ENCODE data around the gene FAS. TPM values are rescaled to one million over a fixed set of nuclear protein-coding genes. Genes with fewer than 3 reads are reported as not detected.

FAS gene
- polyA plus RNA-seq, 1 donor (not counting 4 experiments of a cell fraction or from before 2014, with no cell fraction given) = 44.8 TPM

- H4K20me1 ChIP-seq (ENCODE audit: control insufficient read depth, extremely low read depth, insufficient read depth, low read length) = no peaks in the 10 kb centered on the region
- H3K4me3 ChIP-seq (ENCODE audit: control insufficient read depth in 2 of 3, extremely low read depth in 1 of 3, insufficient read depth in 2 of 3, low read depth in 1 of 3, low read length in 3 of 3) = no peak overlapping the region
- H3K36me3 ChIP-seq (ENCODE audit: control insufficient read depth in 2 of 2, extremely low read depth in 1 of 2, insufficient read depth in 2 of 2, low read length in 2 of 2) = peaks cover 0 to 10% of the 10 kb centered on the region in 2 experiments
- no peak overlapping the region for H2AFZ ChIP-seq (ENCODE audit: control insufficient read depth, low read length)
- dilution Hi-C loops (cut with MboI; ENCODE audit: extremely low pct_ligation_motif_present, low sequenced_read_pairs) = no loop called here
- H3K79me2 ChIP-seq (ENCODE audit: control insufficient read depth, insufficient read depth, low read length) = peaks cover 23% of the 10 kb centered on the region
- H3K27me3 ChIP-seq (ENCODE audit: control insufficient read depth, extremely low read depth, insufficient read depth, low read length) = no peaks in the 10 kb centered on the region
- FAIRE-seq (peak; percentile 90), DNase-seq (ENCODE audit: low read depth, low spot score) (no peak)
- H3K27ac ChIP-seq (ENCODE audit: control insufficient read depth, insufficient read depth, low read length) = peak overlapping the region; percentile 10
- no peaks in the 10 kb centered on the region for H3K9me3 ChIP-seq (ENCODE audit: control insufficient read depth, low read depth, low read length)
- TF ChIP-seq EZH2 (IDR thresholded peaks at IDR 0.05; ENCODE audit: low read length) = no peak
- TF ChIP-seq CTCF (optimal IDR thresholded peaks at IDR 0.05 in 1 of 3, IDR thresholded peaks at IDR 0.05 in 1 of 3, conservative IDR thresholded peaks at IDR 0.05 in 1 of 3; ENCODE audit: extremely low read depth in 1 of 3, insufficient read depth in 2 of 3, low read length in 3 of 3) = no peak
- peaks cover 23% of the 10 kb centered on the region for H3K4me1 ChIP-seq (ENCODE audit: control insufficient read depth, extremely low read depth, insufficient read depth, low read length)
- no peak overlapping the region for H3K4me2 ChIP-seq (ENCODE audit: control insufficient read depth, extremely low read depth, insufficient read depth, low read depth, low read length)
- no peak overlapping the region for H3K9ac ChIP-seq (ENCODE audit: control insufficient read depth, extremely low read depth, insufficient read depth, low read length)
- H3K9me1 ChIP-seq (ENCODE audit: control insufficient read depth, extremely low read depth, insufficient read depth, low read length) = no peaks in the 10 kb centered on the region
These were observed 10.6 kb downstream of the FAS start for GRCh38 chr10:89001024-89001728.

- Histone ChIP-seq H3K79me2 (ENCODE audit: control insufficient read depth, insufficient read depth, low read length) (peaks cover 19% of the 10 kb centered on the region), H3K9ac (ENCODE audit: control insufficient read depth, extremely low read depth, insufficient read depth, low read length) (no peak overlapping the region), H3K36me3 (ENCODE audit: control insufficient read depth in 2 of 2, extremely low read depth in 1 of 2, insufficient read depth in 2 of 2, low read length in 2 of 2) (peaks cover 0 to 10% of the 10 kb centered on the region in 2 experiments), H3K4me2 (ENCODE audit: control insufficient read depth, extremely low read depth, insufficient read depth, low read depth, low read length) (no peak overlapping the region), H3K27me3 (ENCODE audit: control insufficient read depth, extremely low read depth, insufficient read depth, low read length) (no peaks in the 10 kb centered on the region), H3K4me3 (ENCODE audit: control insufficient read depth in 2 of 3, extremely low read depth in 1 of 3, insufficient read depth in 2 of 3, low read depth in 1 of 3, low read length in 3 of 3) (no peak overlapping the region), H3K9me1 (ENCODE audit: control insufficient read depth, extremely low read depth, insufficient read depth, low read length) (no peaks in the 10 kb centered on the region), H3K4me1 (ENCODE audit: control insufficient read depth, extremely low read depth, insufficient read depth, low read length) (peaks cover 23% of the 10 kb centered on the region), H4K20me1 (ENCODE audit: control insufficient read depth, extremely low read depth, insufficient read depth, low read length) (no peaks in the 10 kb centered on the region), H3K27ac (ENCODE audit: control insufficient read depth, insufficient read depth, low read length) (no peak overlapping the region), H3K9me3 (ENCODE audit: control insufficient read depth, low read depth, low read length) (no peaks in the 10 kb centered on the region), H2AFZ (ENCODE audit: control insufficient read depth, low read length) (no peak overlapping the region)
- FAIRE-seq (no peak), DNase-seq (ENCODE audit: low read depth, low spot score) (no peak)
- TF ChIP-seq EZH2 (IDR thresholded peaks at IDR 0.05; ENCODE audit: low read length) (no peak), CTCF (optimal IDR thresholded peaks at IDR 0.05 in 1 of 3, IDR thresholded peaks at IDR 0.05 in 1 of 3, conservative IDR thresholded peaks at IDR 0.05 in 1 of 3; ENCODE audit: extremely low read depth in 1 of 3, insufficient read depth in 2 of 3, low read length in 3 of 3) (no peak)
- dilution Hi-C loops (cut with MboI; ENCODE audit: extremely low pct_ligation_motif_present, low sequenced_read_pairs) = no loop called here
These were observed 11.1 kb downstream of the FAS start for GRCh38 chr10:89001729-89002072.
